Activated CD4-positive, alpha-beta T cell treated with anti-CD3 and anti-CD28 coated beads, Interleukin-2, amount 50 U/mL, for 24 hours (primary cell): ENCODE data around the gene APBB3.
"Not testable (repeated sequence)": the region's sequence is repeated elsewhere in the genome, so short reads cannot be mapped to it uniquely, and the experiment has no call there.

Experiments used
- DNase-seq, 2 donors: peaks; one replicate each; pipeline ENCODE4 v3.0.0-alpha.2; 2020; ENCODE audit warnings: low read depth in 1 of 2, low spot score in 1 of 2

APBB3 gene, protein sequence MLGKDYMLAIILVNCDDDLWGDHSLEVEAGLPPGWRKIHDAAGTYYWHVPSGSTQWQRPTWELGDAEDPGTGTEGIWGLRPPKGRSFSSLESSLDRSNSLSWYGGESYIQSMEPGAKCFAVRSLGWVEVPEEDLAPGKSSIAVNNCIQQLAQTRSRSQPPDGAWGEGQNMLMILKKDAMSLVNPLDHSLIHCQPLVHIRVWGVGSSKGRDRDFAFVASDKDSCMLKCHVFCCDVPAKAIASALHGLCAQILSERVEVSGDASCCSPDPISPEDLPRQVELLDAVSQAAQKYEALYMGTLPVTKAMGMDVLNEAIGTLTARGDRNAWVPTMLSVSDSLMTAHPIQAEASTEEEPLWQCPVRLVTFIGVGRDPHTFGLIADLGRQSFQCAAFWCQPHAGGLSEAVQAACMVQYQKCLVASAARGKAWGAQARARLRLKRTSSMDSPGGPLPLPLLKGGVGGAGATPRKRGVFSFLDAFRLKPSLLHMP

DNA sequence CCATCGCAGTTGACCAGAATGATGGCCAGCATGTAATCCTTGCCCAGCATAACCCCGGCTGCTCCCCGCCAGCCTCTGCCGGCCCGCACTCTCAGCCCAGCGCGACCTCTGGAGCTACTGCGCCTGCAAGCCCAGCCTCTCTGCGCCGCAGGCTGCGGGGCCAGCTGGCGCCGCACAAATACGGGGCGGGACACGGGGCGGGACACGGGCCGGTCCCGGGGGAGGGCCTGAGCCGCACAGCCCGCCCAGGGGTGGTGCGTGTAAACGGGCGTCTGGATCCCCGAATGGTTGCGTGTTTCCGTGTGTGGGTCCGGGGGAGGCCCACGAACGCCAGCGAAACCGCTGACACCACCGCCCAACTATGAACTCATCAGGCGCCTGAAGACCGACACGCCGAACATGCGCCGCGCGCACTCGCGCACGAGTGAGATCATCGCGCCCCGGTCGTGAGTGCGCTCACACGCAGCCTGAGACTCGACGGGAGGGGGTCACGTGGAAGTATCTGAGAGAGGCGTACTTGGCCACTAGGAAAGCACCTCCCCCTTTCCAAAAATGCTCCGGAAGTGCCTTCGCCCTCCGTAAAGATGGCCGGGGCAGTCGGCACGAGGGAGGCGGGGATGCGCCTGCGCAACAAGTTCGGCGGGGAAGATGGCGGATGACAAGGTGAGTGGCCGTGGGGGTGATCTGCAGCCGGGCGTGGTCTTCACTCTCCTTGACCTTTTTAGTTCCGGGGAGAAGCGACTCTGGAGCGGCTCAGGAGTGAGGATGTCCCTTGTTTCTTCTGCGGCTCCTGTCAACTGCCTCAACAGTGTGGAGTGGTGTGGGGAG lies at the start of gene APBB3, which contains the start of gene SLC35A4:
APBB3 (minus strand) TSS at position 403 of the 828 bp plus-strand sequence; CDS start at position 50, 353 bp downstream.
SLC35A4 (plus strand) TSS at position 633 of the 828 bp plus-strand sequence. CDS start 2,342 bp downstream, outside the sequence.
- DNase-seq, result peak; percentile 85 to 96

DNA sequence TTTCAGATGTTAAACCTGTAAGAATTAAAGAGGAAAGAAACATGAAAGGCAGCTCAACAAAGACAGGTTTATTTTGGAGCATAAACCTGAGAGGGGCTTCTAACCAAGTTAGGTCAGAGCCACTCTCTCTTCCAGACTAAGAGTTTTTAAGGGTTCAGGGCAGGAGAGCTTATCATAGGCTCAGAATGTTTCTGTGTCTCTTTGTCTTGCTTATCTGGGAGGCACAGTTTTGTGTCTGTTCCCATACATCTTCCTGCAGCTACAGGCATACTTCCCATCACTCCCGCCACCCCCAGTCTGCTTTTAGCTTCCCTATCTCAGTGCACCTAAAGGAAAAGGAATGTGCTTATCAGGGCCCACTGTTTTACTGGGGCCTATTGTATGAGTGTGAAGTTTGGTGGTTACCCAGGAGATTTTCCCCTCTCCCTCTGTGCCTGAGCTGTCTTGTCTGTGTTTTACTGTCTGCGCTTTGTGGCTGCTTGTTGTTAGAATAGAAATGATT lies 46.7 kb upstream of the APBB3 start:
- no peak for DNase-seq

DNA sequence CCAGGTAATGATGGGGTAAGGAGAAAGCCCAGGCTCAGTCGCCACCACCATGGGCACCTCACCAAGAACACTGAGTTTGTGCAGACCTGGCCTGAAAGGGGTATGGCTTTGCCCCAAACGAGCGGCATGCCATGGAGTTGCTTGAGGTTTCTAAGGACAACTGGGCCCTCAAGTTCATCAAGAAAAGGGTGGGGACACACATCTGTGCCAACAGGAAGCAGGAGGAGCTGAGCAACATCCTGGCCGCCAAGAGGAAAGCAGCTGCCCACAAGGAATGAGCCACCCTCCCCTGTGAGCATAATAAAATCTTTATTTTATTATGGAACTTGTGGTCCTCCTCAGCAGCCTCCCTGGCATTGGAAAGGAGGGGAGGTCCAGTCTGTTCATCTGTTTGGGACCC lies 44.7 kb upstream of the APBB3 start:
- no peak for DNase-seq

DNA sequence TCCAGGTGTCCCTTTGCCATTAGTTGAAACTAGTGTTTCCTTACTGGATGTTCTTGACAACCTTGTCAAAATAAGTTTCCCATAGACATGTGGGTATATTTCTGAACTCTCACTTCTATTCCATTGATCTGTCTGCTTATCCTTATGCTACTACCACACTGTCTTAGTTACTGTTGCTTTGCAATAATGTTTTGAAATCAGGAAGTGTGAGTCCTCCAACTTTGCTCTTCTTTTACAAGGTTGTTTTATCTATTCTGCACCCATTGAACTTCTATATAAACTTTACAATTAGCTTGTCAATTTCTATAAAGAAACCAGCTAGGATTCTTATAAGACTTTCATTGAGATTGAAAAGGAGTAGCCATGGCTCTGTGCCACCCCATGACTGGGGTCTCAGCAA lies 44.3 kb upstream of the APBB3 start:
- DNase-seq, result no peak

DNA sequence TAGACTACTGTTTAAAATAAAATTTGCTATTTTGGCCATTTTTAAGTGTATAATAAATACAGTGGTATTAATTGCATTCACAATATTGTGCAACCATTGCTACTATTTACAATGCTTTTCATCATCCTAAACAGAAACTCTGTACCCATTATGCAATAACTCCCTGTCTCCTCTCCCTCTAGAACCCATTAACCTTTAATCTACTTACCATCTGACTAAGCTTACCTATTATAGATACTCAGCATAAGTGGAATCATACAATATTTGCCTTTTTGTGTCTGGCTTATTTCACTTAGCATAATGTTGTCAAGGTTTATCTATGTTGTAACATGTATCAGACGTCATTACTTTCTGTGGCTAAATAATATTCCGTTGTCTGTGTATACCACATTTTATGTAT lies 42.6 kb upstream of the APBB3 start:
- DNase-seq, result no peak

DNA sequence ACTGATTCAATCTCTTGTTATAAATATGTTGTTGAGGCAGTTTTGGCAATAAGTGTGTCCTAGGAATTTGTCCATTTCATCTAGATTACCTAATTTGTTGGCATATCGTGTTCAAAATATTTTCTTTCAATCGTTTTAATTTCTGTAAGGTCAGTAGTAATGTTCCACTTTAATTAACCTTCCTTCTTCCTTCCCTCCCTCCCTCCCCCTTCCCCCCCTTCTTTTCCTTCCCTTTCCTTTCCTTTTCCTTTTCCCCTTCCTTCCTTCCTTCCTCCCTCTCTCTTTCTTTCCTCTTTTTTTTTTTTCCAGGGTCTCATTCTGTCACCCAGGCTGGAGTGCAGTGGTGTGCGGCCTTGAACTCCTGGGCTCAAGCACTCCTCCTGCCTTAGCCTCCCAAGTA lies 41.5 kb upstream of the APBB3 start:
- DNase-seq, result no peak

DNA sequence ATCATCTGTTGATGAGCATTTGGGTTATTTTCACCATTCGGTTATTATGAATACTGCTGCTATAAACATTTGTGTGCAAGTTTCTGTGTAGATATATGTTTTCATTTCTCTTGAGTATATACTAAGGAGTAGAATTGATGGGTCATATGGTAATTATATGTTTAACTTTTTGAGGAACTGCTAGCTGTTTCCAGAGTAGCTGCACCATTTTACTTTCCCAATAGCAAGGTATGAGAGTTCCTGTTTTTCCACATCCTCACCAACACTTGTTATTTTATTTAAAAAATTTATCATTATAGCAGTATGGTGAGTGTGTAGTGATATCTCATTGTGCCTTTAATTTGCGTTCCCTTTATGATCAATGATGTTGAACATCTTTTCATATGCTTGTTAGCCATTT lies 39.3 kb upstream of the APBB3 start:
- no peak for DNase-seq

DNA sequence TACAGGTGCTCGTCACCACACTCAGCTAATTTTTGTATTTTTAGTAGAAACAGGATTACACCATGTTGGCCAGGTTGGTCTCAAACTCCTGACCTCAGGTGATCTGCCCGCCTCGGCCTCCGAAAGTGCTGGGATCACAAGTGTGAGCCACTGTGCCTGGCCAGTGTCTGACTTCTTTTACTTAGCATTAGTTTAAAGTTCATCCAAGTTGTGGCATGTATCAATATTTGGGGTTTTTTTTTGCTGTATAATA lies 39.0 kb upstream of the APBB3 start:
- not testable (repeated sequence) for DNase-seq

DNA sequence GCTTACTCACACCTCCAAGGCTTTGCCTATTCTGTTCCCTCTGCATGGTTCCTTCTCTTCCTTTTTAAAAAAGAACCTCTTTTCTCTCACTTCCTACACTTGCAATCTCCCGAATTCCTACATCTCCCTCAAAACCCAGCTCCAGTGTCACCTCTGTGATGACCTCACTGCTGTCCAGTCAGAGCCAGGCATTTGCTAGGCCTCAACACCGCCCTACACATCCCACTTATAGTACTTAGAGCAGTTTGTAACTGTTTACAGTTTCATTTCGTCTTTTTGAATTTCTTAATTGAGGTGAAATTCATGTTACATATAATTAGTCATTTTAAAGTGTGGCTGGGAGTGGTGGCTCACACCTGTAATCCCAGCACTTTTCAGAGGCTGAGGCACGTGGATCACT lies 37.7 kb upstream of the APBB3 start:
- no peak for DNase-seq

DNA sequence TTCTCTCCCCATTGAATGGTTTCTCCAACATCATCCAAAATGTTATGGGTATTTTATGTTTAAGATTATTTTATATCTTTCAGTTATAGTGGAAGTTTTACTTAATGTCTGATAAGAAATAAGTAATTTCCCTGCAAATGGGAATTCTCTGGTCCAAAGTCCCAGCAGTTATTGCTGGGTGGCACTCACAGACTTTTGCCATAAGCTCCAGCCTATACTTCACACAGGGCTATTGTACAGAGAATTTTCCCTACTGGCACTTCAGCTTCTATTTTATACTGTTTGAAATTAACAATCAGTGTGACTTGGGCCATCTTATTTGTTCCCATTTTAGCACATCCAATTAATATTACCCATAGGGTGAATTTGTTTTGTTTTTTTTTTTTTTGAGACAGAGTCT lies 35.7 kb upstream of the APBB3 start:
- no peak for DNase-seq

DNA sequence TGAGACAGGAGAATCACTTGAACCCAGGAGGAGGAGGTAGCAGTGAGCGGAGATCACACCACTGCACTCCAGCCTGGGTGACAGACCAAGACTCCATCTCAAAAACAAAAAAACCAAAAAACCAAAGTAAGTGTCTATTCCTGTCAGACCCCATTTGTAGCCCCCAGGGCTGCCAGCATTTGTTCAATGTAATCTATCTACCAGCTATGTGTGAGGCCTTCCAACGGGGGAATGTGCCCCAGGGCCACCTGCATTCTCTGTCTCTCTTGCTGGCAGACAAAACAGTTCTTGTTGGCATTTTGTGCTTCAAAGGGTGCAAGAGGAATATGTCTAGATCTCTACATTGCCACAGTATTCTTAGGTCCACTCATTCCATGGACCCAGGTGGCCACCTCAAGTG lies 34.4 kb upstream of the APBB3 start:
- no peak for DNase-seq

DNA sequence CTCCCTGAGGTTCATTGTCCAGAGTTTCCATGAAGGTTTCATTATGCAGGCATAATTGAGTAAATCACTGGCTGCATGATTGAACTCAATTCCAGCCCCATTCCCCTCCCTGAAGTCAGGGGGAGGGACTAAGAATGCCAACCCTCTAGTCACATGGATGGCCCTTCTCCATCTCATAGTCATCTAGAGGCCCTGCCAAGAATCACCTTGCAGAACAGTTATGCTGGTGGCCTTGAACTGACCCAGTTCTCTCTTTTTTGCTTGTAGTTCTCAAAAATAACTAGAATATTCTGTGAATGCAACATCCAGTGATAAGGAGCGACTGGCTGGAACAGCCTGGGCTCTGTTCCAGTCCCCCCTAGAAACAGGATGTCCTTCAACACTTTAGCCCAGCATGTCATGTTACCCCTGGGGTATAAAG lies 31.9 kb upstream of the APBB3 start:
- DNase-seq, result no peak

DNA sequence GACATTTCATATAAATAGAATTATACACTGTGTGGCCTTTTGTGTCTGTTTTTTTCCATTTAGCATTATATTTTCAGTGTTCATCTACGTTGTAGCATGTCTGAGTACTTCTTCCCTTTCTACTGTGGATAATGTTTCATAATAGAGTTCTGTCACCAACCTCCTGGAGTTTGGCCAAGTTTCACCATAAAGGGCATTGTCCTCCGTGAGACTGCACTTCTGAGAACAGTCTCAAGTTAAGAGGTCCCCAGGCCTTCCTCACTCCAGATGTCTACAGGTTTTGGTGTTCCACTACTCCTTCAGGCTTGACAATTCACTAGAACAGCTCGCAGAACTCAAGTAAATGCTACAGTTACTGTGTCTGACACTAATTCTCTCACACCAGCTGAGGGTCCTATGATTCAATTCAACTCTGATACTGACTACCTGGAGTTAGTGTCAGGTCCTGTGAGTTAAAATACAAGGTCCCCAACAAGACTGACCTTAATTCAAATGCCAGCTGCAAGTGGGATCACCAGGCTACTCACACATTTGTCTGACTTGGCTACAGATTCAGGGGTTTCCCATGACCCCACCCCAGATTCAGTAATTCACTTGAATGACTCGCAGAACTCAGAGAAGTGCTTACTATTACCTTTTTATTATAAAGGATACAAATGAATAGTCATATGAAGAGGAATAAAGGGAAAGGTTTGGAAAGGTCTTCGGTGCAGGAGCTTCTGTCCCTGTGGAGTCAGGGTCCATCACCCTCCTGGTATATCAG lies 31.3 kb upstream of the APBB3 start:
- no peak for DNase-seq

DNA sequence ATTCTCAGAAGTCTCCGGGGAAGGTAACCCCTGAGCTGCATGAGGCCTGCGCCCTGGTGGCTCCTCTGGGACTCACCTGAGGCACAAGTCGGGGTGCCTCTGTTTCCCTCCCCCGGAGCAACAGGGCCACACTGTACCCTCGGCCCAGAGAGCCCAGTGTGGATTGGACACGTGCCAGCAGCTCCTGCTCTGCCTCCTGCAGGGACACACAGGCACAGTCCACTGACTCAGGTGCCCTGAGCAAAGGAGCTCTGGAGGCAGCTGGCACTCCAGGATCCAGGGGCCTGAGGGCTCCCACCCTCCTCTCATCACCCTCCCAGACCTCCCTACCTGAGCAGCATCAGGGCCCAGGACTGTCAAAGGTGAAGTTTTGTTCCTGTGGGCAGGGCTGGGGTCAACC lies 29.8 kb upstream of the APBB3 start:
- DNase-seq, result no peak

DNA sequence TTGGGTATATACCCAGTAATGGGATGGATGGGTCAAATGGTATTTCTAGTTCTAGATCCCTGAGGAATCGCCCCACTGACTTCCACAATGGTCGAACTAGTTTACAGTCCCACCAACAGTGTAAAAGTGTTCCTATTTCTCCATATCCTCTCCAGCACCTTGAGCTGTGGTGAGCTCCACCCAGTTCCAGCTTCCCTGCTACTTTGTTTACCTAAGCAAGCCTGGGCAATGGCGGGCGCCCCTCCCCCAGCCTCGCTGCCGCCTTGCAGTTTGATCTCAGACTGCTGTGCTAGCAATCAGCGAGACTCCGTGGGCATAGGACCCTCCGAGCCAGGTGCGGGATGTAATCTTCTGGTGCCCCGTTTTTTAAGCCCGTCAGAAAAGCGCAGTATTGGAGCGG lies 28.7 kb upstream of the APBB3 start:
- DNase-seq, result not testable (repeated sequence)

DNA sequence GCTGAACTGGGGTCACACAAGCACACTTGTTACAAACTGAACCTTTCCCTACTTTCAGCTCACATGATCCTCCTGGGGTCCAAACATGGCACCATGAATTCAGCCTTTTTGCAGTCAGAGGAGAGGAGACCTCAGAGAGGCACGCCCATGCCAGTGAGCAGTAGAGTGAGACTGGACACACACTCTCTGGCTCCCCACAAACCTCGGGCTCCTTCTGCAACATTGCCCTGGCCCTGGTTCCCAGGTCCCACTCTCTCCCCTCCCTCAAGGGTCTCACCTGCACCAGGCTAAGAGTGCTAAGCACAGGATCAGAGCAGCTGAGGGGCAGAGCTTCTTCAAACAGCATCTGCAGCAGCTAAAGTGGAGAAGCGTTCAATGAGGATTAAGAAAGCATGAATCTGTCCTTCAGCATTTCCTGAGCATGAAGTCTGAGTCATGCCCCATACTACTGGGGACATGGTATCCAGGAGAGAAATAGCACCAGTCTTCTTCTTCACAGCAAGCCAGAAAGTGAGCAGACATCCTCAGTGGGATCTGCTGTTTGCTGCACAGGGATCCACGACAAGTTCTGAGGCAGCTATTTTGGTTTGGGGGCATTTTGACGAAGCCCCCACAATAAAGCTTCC lies 27.5 kb upstream of the APBB3 start:
- no peak for DNase-seq

DNA sequence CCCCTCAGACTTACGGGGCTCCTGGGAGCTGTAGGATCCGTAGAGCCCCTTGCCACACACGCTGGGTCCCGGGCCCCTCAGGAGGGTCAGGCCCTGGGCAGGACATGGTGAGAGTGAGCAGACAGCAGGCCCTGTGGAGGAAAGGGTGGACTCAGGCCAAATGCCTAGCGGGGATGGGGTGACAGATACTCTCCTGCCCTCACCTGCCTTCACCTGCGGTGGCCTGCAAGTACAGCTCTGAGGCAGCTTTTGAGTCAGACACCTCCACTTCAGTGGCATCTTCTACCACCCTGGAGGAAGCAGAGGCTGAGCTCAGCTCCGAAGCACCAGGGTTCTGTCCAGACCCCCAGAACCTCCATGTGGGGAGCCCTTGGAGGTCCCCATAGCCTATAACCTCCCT lies 26.5 kb upstream of the APBB3 start:
- no peak for DNase-seq

DNA sequence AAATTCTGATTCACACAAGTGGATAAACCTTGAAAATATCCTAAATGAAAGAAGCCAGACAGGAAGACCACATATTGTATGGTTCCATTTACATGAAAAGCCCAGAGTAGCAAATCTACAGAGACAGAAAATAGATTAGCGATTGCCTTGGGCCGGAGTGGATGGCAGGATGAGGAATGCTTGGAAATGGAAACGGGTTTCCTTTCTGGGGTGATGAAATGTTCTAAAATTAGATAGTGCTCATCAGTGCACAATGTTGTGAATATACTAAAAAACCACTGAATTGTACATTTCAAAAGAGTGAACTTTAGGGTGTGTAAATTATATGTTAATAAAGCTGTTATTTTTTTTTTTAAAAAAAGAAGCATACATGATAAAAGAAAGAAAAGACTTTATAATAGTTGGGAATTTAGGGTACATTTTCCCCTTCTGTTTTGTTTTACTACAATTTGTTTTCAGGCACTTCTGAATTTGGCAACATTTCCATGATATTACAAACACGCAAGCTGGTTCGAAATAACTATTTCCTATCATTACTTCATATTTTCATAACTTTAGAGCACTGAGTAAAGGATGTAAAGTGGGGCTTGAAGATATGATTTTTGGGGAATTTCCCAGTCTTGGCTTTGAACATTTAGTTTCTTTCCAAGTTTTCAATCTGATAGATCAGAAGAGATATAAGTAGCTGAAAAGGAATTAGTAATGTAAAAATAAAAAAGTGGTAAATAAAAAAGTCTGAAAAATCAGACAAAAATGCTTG lies 24.1 kb upstream of the APBB3 start:
- DNase-seq, result no peak

DNA sequence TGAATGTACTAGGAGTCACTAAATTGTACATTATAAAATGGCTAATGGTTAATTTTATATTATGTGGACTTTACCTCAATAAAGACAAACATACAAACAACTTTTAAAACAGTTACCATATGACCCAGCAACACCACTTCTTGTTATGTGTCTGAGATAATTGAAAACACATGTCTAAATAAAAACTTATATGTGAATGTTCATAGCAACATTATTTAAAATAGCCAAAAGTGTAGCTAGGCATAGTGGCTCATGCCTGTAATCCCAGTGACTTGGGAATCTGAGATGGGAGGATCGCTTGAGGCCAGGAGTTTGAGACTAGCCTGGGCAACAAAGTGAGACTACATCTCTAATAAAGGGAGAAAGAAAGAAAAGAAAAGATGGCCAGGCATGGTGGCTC lies 23.1 kb upstream of the APBB3 start:
- no peak for DNase-seq

DNA sequence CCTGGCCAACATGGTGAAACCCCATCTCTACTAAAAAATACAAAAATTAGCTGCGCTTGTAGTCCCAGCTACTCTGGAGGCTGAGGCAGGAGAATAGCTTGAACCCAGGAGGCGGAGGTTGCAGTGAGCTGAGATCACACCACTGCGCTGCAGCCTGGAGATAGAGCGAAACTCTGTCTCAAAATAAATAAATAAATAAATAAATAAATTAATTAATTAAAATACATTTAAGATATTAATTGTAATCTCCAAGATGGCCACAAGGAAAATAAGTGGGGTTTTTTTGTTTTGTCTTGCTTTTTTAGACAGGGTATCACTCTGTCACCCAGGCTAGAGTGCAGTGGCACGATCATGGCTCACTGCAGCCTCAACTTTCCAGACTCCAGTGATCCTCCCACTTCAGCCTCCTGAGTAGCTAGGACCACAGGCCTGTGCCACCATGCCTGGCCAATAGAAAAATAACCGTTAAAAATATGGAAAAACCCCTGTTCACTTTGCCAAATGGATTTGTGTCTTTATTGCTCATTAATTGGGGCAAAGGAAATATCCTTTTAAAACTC lies 14.9 kb upstream of the APBB3 start:
- DNase-seq, result not testable (repeated sequence)
